ENCODE results near the gene HDAC2.
"Not testable (repeated sequence)": the region's sequence is repeated elsewhere in the genome, so short reads cannot be mapped to it uniquely, and the experiment has no call there.

The HDAC2 gene

DNA sequence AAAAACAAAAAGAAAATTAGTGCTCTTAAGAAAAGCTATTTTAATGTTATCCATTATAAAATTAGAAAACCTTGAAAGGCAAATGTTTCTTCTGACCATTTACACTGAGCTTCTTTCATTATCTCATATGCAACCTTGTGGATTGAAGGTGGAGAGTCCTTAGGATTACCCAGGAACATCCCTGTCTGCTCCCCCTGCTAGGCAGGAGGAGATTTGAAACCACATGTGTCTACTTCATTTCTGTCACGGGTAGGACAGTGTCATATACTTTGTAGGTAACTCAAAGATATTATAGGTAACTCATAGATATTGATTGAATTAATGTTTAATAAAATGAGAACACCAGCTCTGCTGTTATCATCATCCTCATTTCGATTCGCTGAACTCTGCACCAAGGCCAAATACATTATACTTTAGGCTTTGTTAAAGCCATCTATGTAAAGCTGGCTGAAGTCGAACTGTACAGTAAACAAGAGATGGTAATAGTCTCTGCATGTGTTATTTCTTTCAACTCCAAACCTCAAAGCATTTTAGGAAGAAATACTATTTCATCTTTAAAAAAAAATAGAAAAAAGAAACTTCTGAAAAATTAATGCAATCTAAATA, 49.5 kb downstream of the HDAC2 start:
- H3K9me3 ChIP-seq (ENCODE audit: control insufficient read depth, insufficient read depth, low read length), result no peaks in the 10 kb centered on the region
- peaks cover 7% of the 10 kb centered on the region for H3K4me1 ChIP-seq (ENCODE audit: control insufficient read depth, low read length)
- H3K79me2 ChIP-seq (ENCODE audit: control insufficient read depth, low read length), result no peaks in the 10 kb centered on the region
- H4K20me1 ChIP-seq (ENCODE audit: control insufficient read depth, insufficient read depth, low read depth, low read length), result no peaks in the 10 kb centered on the region
- no peak overlapping the region for H3K4me3 ChIP-seq (ENCODE audit: low read length)
- H3F3A ChIP-seq (ENCODE audit: control insufficient read depth, insufficient read depth), result no peaks in the 10 kb centered on the region
- no peak overlapping the region for H3K4me2 ChIP-seq (ENCODE audit: low read length)
- TF ChIP-seq CTCF (IDR thresholded peaks at IDR 0.05; ENCODE audit: low read depth, low read length, poor library complexity, severe bottlenecking), result no peak
- TF ChIP-seq EZH2phosphoT487 (IDR thresholded peaks at IDR 0.05; ENCODE audit: borderline replicate concordance, low read length), result no peak
- no peak overlapping the region for H3K27ac ChIP-seq (ENCODE audit: low read depth, low read length)
- no peaks in the 10 kb centered on the region for H3K27me3 ChIP-seq (ENCODE audit: control insufficient read depth, low read length)
- H3K36me3 ChIP-seq (ENCODE audit: control insufficient read depth, low read length), result no peaks in the 10 kb centered on the region
- no peaks in the 10 kb centered on the region for H3K9me2 ChIP-seq (replicated peaks; ENCODE audit: control insufficient read depth, low read length)

DNA sequence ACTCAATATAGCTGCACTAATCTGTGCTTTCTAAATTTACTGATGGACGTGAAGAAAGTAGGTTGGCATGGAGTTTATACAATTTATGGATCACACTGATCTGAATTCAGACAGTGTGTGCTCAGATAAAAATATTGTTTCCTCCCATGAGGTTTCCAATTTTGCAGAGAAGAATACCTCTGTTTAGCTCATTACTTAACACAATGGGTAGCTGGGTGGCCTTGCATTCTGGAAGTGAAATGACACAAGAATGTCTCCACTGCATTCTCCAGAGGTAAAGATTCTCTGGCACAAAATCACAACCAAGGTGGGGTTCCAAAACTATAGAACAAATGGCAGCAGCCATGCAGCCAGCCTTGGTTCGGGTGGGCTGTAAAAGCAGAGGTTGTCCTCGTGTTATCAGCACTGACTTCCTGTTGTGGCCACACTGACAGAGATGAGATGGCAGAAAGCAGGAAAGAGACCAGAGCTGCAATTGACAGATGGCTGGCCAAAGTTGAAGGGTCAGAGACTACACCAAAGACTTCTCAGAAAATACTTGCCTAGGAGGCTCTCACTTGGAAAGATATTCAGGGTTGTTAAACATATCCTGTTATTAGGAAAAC, 50.2 kb downstream of the HDAC2 start:
- no peaks in the 10 kb centered on the region for H3K27me3 ChIP-seq (ENCODE audit: control insufficient read depth, low read length)
- no peaks in the 10 kb centered on the region for H3K79me2 ChIP-seq (ENCODE audit: control insufficient read depth, low read length)
- no peak for TF ChIP-seq CTCF (IDR thresholded peaks at IDR 0.05; ENCODE audit: low read depth, low read length, poor library complexity, severe bottlenecking)
- TF ChIP-seq EZH2phosphoT487 (IDR thresholded peaks at IDR 0.05; ENCODE audit: borderline replicate concordance, low read length), result no peak
- no peaks in the 10 kb centered on the region for H3K36me3 ChIP-seq (ENCODE audit: control insufficient read depth, low read length)
- peaks cover 7% of the 10 kb centered on the region for H3K4me1 ChIP-seq (ENCODE audit: control insufficient read depth, low read length)
- H3K4me2 ChIP-seq (ENCODE audit: low read length), result peak overlapping the region; percentile 17; the same call in 1 of the 2 replicates
- no peak overlapping the region for H3K27ac ChIP-seq (ENCODE audit: low read depth, low read length)
- H3F3A ChIP-seq (ENCODE audit: control insufficient read depth, insufficient read depth), result no peaks in the 10 kb centered on the region
- H3K4me3 ChIP-seq (ENCODE audit: low read length), result no peak overlapping the region
- H3K9me2 ChIP-seq (replicated peaks; ENCODE audit: control insufficient read depth, low read length), result no peaks in the 10 kb centered on the region
- H3K9me3 ChIP-seq (ENCODE audit: control insufficient read depth, insufficient read depth, low read length), result no peaks in the 10 kb centered on the region
- no peaks in the 10 kb centered on the region for H4K20me1 ChIP-seq (ENCODE audit: control insufficient read depth, insufficient read depth, low read depth, low read length)

DNA sequence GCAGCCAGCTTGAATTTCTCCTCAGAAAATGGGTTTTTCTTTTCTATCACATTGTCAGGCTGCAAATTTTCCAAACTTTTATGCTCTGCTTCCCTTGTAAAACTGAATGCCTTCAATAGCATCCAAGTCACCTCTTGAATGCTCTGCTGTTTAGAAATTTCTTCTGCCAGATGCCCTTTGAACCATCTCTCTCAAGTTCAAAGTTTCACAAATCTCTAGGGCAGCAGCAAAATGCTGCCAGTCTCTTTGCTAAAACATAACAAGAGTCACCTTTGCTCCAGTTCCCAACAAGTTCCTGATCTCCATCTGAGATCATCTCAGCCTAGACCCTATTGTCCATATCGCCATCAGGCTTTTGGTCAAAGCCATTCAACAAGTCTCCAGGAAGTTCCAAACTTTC, 60.7 kb downstream of the HDAC2 start:
- H4K20me1 ChIP-seq (ENCODE audit: control insufficient read depth, insufficient read depth, low read depth, low read length); H3K36me3 ChIP-seq (ENCODE audit: control insufficient read depth, low read length); H3K27ac ChIP-seq (ENCODE audit: low read depth, low read length); H3K27me3 ChIP-seq (ENCODE audit: control insufficient read depth, low read length); H3K9me3 ChIP-seq (ENCODE audit: control insufficient read depth, insufficient read depth, low read length); H3K9me2 ChIP-seq (replicated peaks; ENCODE audit: control insufficient read depth, low read length); H3F3A ChIP-seq (ENCODE audit: control insufficient read depth, insufficient read depth); H3K4me2 ChIP-seq (ENCODE audit: low read length); H3K4me3 ChIP-seq (ENCODE audit: low read length); H3K4me1 ChIP-seq (ENCODE audit: control insufficient read depth, low read length); H3K79me2 ChIP-seq (ENCODE audit: control insufficient read depth, low read length): not testable (repeated sequence)

DNA sequence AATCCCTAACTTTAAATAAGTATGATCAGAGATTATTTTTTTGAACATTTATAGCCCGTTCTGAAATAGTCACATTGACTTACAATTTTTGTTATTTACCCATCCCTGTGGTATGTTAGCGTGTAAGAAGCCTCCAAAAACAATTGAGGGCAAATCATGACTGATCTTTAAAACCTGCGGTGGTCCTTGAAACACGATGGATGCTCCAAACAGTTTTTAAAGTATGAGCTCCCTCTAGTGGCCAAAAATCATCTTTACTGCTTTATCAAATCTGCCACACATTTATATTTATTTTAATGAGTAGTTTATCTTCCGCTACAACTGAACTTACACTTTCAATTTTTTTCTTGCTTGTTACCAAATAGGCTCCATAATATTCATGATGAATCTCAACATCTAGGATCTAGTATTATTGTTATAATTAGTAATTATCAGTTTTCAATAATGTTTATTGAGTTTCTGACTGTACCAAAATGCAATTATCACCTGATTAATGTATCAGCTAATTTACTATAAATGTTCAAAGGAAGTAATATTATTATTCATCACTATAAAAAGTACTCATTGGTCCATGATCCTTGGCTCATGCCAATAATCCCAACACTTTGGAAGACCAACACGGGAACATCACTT, 61.6 kb downstream of the HDAC2 start:
- no peaks in the 10 kb centered on the region for H3K36me3 ChIP-seq (ENCODE audit: control insufficient read depth, low read length)
- no peak overlapping the region for H3K4me2 ChIP-seq (ENCODE audit: low read length)
- TF ChIP-seq CTCF (IDR thresholded peaks at IDR 0.05; ENCODE audit: low read depth, low read length, poor library complexity, severe bottlenecking) (peak; percentile 55), EZH2phosphoT487 (IDR thresholded peaks at IDR 0.05; ENCODE audit: borderline replicate concordance, low read length) (no peak)
- no peaks in the 10 kb centered on the region for H3K27me3 ChIP-seq (ENCODE audit: control insufficient read depth, low read length)
- H3F3A ChIP-seq (ENCODE audit: control insufficient read depth, insufficient read depth), result no peaks in the 10 kb centered on the region
- no peaks in the 10 kb centered on the region for H3K79me2 ChIP-seq (ENCODE audit: control insufficient read depth, low read length)
- no peaks in the 10 kb centered on the region for H3K9me3 ChIP-seq (ENCODE audit: control insufficient read depth, insufficient read depth, low read length)
- H4K20me1 ChIP-seq (ENCODE audit: control insufficient read depth, insufficient read depth, low read depth, low read length), result no peaks in the 10 kb centered on the region
- no peak overlapping the region for H3K27ac ChIP-seq (ENCODE audit: low read depth, low read length)
- H3K4me1 ChIP-seq (ENCODE audit: control insufficient read depth, low read length), result no peaks in the 10 kb centered on the region
- no peaks in the 10 kb centered on the region for H3K9me2 ChIP-seq (replicated peaks; ENCODE audit: control insufficient read depth, low read length)
- no peak overlapping the region for H3K4me3 ChIP-seq (ENCODE audit: low read length)
